ENCODE measurements around the gene GNG5.
"Not testable (repeated sequence)": the region's sequence is repeated elsewhere in the genome, so short reads cannot be mapped to it uniquely, and the experiment has no call there.

GNG5 gene

GRCh38 chr1:84506002-84506728, at the start of gene GNG5, which contains the start of gene SPATA1:
Gene GNG5 (minus strand): TSS chr1:84506581. CDS start chr1:84506091, 490 bp downstream.
Gene SPATA1 (plus strand): TSS chr1:84506386. CDS start chr1:84516360, 9,974 bp downstream.
- peak; percentile 96 for DNase-seq (ENCODE audit: low read depth)

- DNase-seq (ENCODE audit: low read depth), result no peak
Observed at GRCh38 chr1:84550826-84551225, 44.4 kb upstream of the GNG5 start.

- no peak for DNase-seq (ENCODE audit: low read depth)
Observed at GRCh38 chr1:84541679-84542078, 35.3 kb upstream of the GNG5 start.

GRCh38 chr1:84540759-84541158, 34.4 kb upstream of the GNG5 start:
- no peak for DNase-seq (ENCODE audit: low read depth)

GRCh38 chr1:84539972-84540371, 33.6 kb upstream of the GNG5 start:
- DNase-seq (ENCODE audit: low read depth), result no peak

- no peak for DNase-seq (ENCODE audit: low read depth)
Observed at GRCh38 chr1:84538599-84538998, 32.2 kb upstream of the GNG5 start.

GRCh38 chr1:84525779-84526178, 19.4 kb upstream of the GNG5 start:
- no peak for DNase-seq (ENCODE audit: low read depth)

- DNase-seq (ENCODE audit: low read depth), result no peak
Observed at GRCh38 chr1:84524590-84524989, 18.2 kb upstream of the GNG5 start.

DNA sequence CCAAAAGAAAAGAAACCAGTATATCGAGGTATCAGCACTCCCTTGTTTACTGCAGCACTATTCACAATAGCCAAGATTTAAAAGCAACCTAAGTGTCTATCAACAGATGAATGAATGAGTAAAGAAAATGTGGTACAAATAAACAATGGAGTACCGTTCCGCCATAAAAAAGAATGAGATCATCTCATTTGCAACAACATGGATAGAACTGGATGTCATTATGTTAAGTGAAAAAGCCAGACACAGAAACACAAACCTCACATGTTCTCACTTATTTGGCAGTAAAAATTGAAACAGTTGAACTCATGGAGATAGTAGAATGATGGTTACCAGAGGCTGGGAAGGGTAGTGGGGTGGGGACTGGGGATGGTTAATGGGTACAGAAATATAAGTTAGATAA, 4.3 kb upstream of the GNG5 start:
- no peak for DNase-seq (ENCODE audit: low read depth)

DNA sequence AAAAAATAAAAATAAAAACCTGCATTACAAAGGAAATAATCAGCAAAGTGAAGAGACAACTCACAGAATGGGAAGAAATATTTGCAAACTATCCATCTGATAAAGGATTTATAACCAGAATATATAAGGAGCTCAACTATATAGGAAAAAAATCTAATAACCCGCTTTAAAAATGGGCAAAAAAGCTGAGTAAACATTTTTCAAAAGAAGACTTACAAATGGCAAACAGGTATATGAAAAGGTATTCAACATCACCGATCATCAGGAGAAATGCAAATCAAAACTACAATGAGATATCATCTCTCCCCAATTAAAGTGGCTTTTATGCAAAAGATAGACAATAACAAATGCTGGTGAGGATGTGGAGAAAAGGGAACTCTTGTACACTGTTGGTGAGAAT, 3.8 kb upstream of the GNG5 start:
- DNase-seq (ENCODE audit: low read depth), result no peak

- DNase-seq (ENCODE audit: low read depth), result no peak
Observed at GRCh38 chr1:84509029-84509428, 2.6 kb upstream of the GNG5 start.

DNA sequence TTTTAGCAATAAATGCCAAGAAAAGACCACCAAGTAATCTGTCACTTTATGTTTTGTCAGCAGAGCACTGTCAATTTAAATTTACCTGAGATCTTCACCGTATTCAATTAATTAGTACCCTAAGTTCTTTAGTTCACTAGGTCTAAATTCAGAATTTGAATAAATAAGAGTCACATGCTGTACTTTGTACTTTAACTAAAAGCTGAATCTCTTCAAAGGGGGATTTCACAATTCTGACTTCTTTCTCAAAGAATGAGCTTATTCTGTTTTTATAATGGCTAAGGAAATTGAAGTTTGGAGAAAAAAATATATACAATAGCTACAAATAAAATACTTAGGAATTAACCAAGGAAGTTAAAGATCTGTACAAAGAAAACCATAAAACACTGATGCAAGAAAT, 2.1 kb upstream of the GNG5 start:
- no peak for DNase-seq (ENCODE audit: low read depth)

DNA sequence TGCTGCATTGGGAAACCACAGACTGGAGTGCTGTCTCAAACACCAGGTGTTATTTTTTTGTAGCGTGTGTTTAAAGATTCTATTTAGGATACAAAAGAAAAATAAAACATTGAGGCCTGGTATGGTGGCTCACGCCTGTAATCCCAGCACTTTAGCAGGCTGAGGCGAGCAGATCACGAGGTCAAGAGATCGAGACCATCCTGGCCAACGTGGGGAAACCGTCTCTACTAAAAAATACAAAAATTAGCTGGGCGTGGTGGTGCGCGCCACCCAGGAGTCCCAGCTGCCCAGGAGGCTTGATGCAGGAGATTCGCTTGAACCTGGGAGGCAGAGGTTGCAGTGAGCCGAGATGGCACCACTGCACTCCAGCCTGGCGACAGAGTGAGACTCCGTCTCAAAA, 1.5 kb upstream of the GNG5 start:
- DNase-seq (ENCODE audit: low read depth), result not testable (repeated sequence)

DNA sequence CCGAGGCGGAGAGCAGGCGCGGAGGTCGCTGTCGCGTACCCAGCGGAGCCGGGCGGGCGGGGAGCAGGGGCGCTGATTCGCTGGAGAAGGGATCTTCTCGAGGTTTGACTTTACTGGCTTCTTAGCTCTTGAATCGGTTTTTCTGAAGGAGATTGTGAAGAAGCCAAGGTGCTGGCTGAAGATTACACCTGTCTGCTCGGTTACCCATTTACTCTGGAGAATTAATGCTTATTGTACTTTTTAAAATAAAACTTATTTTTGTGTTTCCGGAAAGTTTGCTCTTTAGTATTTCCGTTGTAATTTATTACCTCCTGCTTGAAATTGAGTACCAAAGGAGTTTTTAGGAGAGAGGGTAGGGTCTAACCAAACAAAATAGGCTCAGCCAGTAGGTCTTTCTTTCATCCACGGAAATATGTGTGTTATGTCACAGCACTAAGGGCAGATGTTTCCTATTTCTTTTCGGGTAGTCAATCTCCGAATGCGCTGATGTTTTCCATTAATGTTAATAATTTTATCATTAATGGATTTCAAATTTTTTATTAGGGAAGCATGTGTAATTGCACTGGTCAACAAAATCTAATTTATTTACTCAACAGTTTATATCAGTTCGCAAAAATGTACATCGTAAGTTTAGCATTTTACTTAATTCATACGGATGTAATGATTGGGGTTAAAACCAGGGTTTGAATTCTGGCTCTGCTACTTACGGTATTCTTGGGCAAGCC, 510 bp upstream of the GNG5 start:
- no peak for DNase-seq (ENCODE audit: low read depth)

GRCh38 chr1:84505493-84506001, 834 bp downstream of the GNG5 start:
- DNase-seq (ENCODE audit: low read depth), result no peak

DNA sequence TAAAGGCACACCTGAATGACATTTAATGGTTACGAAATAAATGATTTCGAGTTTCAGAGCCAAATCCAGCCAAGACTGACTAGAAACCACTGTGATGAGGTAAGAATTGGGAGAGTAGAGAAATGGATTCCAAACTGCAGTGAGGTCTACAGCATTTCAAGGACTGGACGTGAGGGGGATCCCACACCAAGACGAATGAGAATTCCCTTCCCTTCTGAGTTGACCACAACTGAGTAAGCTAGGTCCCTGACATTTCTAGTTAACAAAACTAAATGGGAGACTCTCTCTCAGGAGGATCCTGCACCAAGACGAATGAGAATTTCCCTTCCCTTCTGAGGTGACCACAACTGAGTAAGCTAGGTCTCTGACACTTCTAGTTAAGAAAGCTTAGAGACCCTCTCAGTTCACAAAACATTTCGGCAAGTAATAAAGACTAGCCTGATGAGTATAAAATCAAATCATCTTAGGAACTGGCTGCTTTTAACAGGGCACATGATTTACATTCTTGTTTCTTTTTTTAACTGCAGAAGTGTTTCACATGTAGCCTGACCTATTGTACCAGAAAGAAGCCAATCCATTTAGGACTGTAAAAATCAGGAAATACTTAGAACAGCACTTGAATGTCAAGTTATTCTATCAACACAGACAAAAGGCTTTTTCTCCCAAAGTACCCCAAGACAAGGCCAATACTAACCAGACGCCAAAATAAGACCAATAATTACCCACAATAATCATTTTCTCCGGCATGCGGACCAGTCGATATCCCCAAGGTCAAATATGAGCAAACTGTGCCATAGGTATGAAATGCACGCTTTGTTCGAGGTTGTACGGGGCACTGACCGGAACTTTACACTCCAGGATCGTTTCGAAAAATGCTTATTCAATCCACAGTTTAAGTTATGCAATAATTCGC, 1.5 kb downstream of the GNG5 start:
- no peak for DNase-seq (ENCODE audit: low read depth)

GRCh38 chr1:84502927-84503326, 3.5 kb downstream of the GNG5 start:
- DNase-seq (ENCODE audit: low read depth), result no peak

DNA sequence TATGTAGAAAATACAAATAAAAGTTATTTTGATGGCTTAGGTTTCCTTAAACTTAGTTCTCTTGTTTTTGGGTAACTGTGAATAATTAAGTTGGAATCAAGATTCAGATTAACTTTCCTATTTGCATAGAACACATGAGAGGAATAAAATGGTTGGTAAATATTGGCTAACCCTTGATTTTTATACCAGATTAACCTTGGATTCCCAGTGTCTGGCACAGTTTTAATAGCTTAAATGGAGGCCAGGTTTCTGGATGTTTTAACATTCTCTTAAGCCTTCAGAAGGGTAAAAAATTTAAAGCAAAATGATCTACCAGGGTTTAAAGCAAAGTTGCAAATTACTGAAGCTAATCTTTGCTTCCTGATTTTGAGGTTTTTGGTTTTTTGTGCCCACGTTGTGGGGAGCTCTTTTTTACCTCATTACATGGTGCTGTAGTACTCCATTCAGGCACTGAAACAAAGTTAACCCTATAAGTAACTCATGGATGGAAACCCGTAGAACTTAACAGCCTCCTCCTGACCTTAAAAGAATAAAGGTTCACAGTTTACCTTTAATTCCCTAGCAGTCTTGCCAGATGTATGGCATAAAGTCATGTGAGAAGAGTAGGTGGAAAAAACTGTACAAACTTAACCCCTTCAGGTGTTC, 8.6 kb downstream of the GNG5 start:
- DNase-seq (ENCODE audit: low read depth), result no peak

GRCh38 chr1:84496498-84496897, 9.9 kb downstream of the GNG5 start:
- DNase-seq (ENCODE audit: low read depth), result no peak

DNA sequence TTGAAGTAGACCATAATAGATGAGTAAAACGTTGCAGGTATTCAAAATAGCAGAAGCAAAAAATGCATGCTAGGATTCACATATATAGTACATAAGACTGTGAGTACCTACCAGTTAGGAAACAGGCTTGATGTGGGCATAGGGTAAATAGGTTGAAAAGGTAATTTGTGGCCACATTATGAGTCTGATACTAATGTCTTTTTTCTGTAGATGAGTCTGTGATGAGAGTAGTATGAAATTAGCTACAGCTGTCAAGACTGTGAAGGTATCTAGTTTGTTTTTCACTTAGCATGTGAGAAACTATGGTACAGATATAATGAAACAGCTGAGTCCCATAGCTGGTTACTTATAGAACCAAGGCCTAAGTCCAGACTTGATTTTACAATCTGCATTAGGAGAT, 12.6 kb downstream of the GNG5 start:
- no peak for DNase-seq (ENCODE audit: low read depth)

GRCh38 chr1:84492726-84493125, 13.7 kb downstream of the GNG5 start:
- no peak for DNase-seq (ENCODE audit: low read depth)

DNA sequence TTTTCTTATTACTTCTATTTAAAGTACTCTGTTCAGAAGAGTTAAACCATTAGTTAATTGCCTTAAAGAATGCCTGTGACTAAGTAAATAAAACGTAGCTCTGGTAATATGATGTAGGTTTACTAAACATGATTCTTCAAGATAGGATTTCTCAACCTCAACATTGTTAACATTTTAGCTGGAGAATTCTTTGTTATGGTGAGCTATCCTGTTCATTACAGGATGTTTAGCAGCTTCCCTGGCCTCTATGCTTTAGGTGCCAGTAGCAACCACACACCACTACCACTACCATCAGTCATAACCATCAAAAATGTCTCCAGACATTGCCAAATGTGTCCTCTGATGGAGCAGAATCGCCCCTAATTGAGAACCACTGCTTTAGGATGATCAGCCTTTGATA, 16.6 kb downstream of the GNG5 start:
- DNase-seq (ENCODE audit: low read depth), result no peak
